Measurements from ENCODE around the gene GNL1. TPM values are rescaled to one million over a fixed set of nuclear protein-coding genes. Genes with fewer than 3 reads are reported as not detected.
A peak's percentile ranks its signal among the peaks of the same experiment; 100 is the strongest.

GNL1 gene
- total and polyA plus RNA-seq, 9 of the 15 experiments (the other 6 are each of a cell fraction or from before 2014, with no cell fraction given), result 0.73 to 112 (median 58.0) TPM

DNA sequence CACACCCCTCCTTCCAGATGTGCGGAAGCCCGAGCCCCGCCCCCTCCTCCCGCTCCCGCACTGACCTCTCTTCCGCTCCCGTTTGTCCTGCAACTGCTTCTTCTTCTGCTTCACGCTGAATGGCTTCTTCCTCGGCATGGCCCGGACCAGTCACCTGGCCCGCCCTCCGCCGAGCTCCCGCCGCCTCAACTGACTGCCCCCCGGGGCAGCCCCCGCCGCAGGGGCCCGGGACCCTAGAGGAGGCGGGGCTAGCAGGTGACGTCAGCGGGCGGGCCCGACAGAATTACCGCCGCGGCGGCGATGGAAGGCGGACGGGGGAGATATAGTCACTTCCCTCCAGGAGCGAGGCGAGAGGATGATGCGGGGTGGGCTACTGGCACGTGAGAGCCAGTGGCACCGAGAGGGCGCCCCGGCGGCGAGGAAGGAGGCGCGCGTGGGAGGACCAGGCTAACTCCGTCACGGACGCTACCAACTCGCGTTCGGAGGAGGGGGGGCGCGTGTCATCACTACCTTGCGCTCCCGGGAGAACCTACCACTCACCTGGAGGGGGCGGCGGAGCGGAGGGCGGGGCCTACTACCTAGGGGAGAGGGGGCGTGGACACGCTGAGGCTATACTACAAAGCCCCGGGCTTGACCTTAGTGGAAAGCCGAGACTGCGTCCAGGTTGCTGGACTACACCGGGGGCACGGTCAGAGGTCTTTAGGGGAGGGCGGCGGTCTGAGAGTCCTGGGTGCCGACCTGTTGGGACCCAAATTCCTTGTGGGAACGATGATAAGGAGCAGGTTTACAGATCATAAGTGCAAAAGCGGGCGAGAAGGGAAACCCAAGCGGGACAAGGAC is at the start of gene GNL1 (continued):
- TF ChIP-seq, protein P1, sequence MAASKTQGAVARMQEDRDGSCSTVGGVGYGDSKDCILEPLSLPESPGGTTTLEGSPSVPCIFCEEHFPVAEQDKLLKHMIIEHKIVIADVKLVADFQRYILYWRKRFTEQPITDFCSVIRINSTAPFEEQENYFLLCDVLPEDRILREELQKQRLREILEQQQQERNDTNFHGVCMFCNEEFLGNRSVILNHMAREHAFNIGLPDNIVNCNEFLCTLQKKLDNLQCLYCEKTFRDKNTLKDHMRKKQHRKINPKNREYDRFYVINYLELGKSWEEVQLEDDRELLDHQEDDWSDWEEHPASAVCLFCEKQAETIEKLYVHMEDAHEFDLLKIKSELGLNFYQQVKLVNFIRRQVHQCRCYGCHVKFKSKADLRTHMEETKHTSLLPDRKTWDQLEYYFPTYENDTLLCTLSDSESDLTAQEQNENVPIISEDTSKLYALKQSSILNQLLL (CRISPR knock-in tag; IDR thresholded peaks at IDR 0.05; ENCODE audit: borderline replicate concordance), result no peak
- no peak for TF ChIP-seq HMG20A (CRISPR knock-in tag; conservative IDR thresholded peaks at IDR 0.05)
- no peak for TF ChIP-seq LARP7 (IDR thresholded peaks at IDR 0.05)
- no peak for TF ChIP-seq HNRNPK (IDR thresholded peaks at IDR 0.05; ENCODE audit: low read depth, low read length, poor library complexity, severe bottlenecking)
- peak; percentile 5; the same call in 1 of the 2 replicates for TF ChIP-seq GATAD2A (IDR thresholded peaks at IDR 0.05)
- TF ChIP-seq, protein P2, sequence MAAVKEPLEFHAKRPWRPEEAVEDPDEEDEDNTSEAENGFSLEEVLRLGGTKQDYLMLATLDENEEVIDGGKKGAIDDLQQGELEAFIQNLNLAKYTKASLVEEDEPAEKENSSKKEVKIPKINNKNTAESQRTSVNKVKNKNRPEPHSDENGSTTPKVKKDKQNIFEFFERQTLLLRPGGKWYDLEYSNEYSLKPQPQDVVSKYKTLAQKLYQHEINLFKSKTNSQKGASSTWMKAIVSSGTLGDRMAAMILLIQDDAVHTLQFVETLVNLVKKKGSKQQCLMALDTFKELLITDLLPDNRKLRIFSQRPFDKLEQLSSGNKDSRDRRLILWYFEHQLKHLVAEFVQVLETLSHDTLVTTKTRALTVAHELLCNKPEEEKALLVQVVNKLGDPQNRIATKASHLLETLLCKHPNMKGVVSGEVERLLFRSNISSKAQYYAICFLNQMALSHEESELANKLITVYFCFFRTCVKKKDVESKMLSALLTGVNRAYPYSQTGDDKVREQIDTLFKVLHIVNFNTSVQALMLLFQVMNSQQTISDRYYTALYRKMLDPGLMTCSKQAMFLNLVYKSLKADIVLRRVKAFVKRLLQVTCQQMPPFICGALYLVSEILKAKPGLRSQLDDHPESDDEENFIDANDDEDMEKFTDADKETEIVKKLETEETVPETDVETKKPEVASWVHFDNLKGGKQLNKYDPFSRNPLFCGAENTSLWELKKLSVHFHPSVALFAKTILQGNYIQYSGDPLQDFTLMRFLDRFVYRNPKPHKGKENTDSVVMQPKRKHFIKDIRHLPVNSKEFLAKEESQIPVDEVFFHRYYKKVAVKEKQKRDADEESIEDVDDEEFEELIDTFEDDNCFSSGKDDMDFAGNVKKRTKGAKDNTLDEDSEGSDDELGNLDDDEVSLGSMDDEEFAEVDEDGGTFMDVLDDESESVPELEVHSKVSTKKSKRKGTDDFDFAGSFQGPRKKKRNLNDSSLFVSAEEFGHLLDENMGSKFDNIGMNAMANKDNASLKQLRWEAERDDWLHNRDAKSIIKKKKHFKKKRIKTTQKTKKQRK (IDR thresholded peaks at IDR 0.05; ENCODE audit: borderline replicate concordance, low read depth, low read length), result no peak
- no peak for TF ChIP-seq MEF2A (IDR thresholded peaks at IDR 0.05; ENCODE audit: control insufficient read depth, low read depth, low read length)
- TF ChIP-seq POLR2A (conservative IDR thresholded peaks at IDR 0.05), result peak; percentile 8
- TF ChIP-seq BDP1 (IDR thresholded peaks at IDR 0.05; ENCODE audit: insufficient read depth, insufficient read length), result no peak
- TF ChIP-seq CBFA2T2 (conservative IDR thresholded peaks at IDR 0.05), result no peak
- TF ChIP-seq, protein P3, sequence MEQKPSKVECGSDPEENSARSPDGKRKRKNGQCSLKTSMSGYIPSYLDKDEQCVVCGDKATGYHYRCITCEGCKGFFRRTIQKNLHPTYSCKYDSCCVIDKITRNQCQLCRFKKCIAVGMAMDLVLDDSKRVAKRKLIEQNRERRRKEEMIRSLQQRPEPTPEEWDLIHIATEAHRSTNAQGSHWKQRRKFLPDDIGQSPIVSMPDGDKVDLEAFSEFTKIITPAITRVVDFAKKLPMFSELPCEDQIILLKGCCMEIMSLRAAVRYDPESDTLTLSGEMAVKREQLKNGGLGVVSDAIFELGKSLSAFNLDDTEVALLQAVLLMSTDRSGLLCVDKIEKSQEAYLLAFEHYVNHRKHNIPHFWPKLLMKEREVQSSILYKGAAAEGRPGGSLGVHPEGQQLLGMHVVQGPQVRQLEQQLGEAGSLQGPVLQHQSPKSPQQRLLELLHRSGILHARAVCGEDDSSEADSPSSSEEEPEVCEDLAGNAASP (IDR thresholded peaks at IDR 0.05), result no peak
- TF ChIP-seq KAT7 (CRISPR knock-in tag; IDR thresholded peaks at IDR 0.05; ENCODE audit: borderline replicate concordance), result peak; percentile 35; the same call in 1 of the 2 replicates
- TF ChIP-seq NR2F6 (CRISPR knock-in tag; IDR thresholded peaks at IDR 0.05), result no peak; the same call in 1 of the 2 replicates
- TF ChIP-seq RFX1 (IDR thresholded peaks at IDR 0.05), result no peak
- 0 out of 2 replicates have a peak, but pooled peaks have one; percentile 30 for TF ChIP-seq STAT5A (IDR thresholded peaks at IDR 0.05; ENCODE audit: borderline replicate concordance, low read length)
- TF ChIP-seq ZSCAN29 (IDR thresholded peaks at IDR 0.05), result no peak
- peak; percentile 85; the same call in 1 of the 2 replicates for TF ChIP-seq NBN (IDR thresholded peaks at IDR 0.05; ENCODE audit: low read depth)
- TF ChIP-seq ZBTB17 (CRISPR knock-in tag; IDR thresholded peaks at IDR 0.05), result no peak
- TF ChIP-seq CCNT2 (IDR thresholded peaks at IDR 0.05; ENCODE audit: borderline replicate concordance, extremely low read depth, insufficient read length, low read depth, low read length), result peak; percentile 52
- TF ChIP-seq PPARD (CRISPR knock-in tag; IDR thresholded peaks at IDR 0.05), result no peak
- TF ChIP-seq TCFL5 (CRISPR knock-in tag; conservative IDR thresholded peaks at IDR 0.05), result no peak
- TF ChIP-seq TCF7L2 (IDR thresholded peaks at IDR 0.05; ENCODE audit: low read depth, low read length), result peak; percentile 95
- TF ChIP-seq ZNF76 (CRISPR knock-in tag; IDR thresholded peaks at IDR 0.05; ENCODE audit: borderline replicate concordance), result no peak

Data from K562 (cell line).